Endothelial cell of umbilical vein (primary cell): ENCODE measurements around the gene GLOD5. TPM values are rescaled to one million over a fixed set of nuclear protein-coding genes. Genes with fewer than 3 reads are reported as not detected.

Experiments
- BruUV-seq: library from RNA; stranded (reverse); fragments of 400-500 nt; replicated peaks from 2 replicates; lab custom pipeline; 2021; lab: Mats Ljungman, UMichigan
- CTCF ChIA-PET: fragments of 300-600, 350-600 bp; sonication (Branson Sonifier 250); formaldehyde crosslinking; loops from one replicate; lab custom pipeline; 2021; ENCODE audit warnings: antibody characterized with exemption, inconsistent platforms; lab: Charles Lee
- POLR2A ChIA-PET: fragments of 300-600, 350-600 bp; sonication (Branson Sonifier 250); formaldehyde crosslinking; loops from one replicate; lab custom pipeline; 2021; ENCODE audit warnings: antibody characterized with exemption, inconsistent platforms; lab: Charles Lee
- DNase-seq: peaks from one replicate; pipeline ENCODE4 v3.0.0-alpha.2; 2011; ENCODE audit warnings: low read depth, low spot score
- FAIRE-seq: peaks from 2 replicates; lab custom pipeline; 2011; peaks lifted over from hg19 to GRCh38; lab: Jason Lieb, UNC
- H2AFZ ChIP-seq: 2 replicates; pipeline ENCODE4 v1.6.0; 2012; ENCODE audit warnings: low read depth, low read length, control low read depth, inconsistent platforms
- H3K27ac ChIP-seq: 2 replicates; pipeline ENCODE4 v1.5.1; 2011; ENCODE audit warnings: low read depth, mild to moderate bottlenecking, control low read depth, low read length, moderate library complexity; ENCODE audit not compliant: insufficient read depth
- H3K27me3 ChIP-seq, 2 experiments: 2 replicates each; pipeline versions ENCODE4 v1.6.0 to v1.6.1; 2011; ENCODE audit warnings: low read length in 2 of 2, mixed read lengths in 1 of 2; ENCODE audit not compliant: control insufficient read depth in 2 of 2, insufficient read depth in 2 of 2
- H3K36me3 ChIP-seq, 2 experiments: 2 replicates in 1 of 2; 3 replicates in 1 of 2; pipeline ENCODE4 v1.5.1; 2011; ENCODE audit warnings: low read length in 2 of 2, mild to moderate bottlenecking in 1 of 2, moderate library complexity in 1 of 2; ENCODE audit not compliant: control insufficient read depth in 2 of 2, insufficient read depth in 2 of 2; ENCODE audit errors: extremely low read depth in 1 of 2
- H3K4me1 ChIP-seq: 3 replicates; pipeline ENCODE4 v1.5.1; 2011; ENCODE audit warnings: mild to moderate bottlenecking, low read length; ENCODE audit not compliant: control insufficient read depth, insufficient read depth; ENCODE audit errors: extremely low read depth
- H3K4me2 ChIP-seq: 2 replicates; pipeline ENCODE4 v1.6.1; 2011; ENCODE audit warnings: low read length, control low read depth, mixed read lengths; ENCODE audit not compliant: insufficient read depth
- H3K4me3 ChIP-seq, 3 experiments: fragments of 200-600 bp in 1 of 3; sonication (generic), shearing (Covaris generic) in 1 of 3; replicated peaks in 1 of 3; 2 replicates each; pipeline ENCODE4 v1.5.1; 2011 to 2016; ENCODE audit warnings: control low read depth in 3 of 3, low read length in 3 of 3, mild to moderate bottlenecking in 2 of 3, inconsistent platforms in 1 of 3, low read depth in 1 of 3, moderate library complexity in 1 of 3; ENCODE audit not compliant: insufficient read depth in 1 of 3
- H3K79me2 ChIP-seq: 2 replicates; pipeline ENCODE4 v1.6.0; 2012; ENCODE audit warnings: low read length, inconsistent platforms; ENCODE audit not compliant: control insufficient read depth, insufficient read depth
- H3K9ac ChIP-seq: replicated peaks from 2 replicates; pipeline ENCODE3; 2011; ENCODE audit warnings: low read length, control low read depth; ENCODE audit not compliant: insufficient read depth; ENCODE audit errors: extremely low read depth
- H3K9me1 ChIP-seq: replicated peaks from 3 replicates; pipeline ENCODE4 v1.6.0; 2011; ENCODE audit warnings: mild to moderate bottlenecking, low read length; ENCODE audit not compliant: control insufficient read depth, insufficient read depth; ENCODE audit errors: extremely low read depth
- H3K9me3 ChIP-seq: replicated peaks from 2 replicates; pipeline ENCODE4 v1.5.1; 2012; ENCODE audit warnings: low read length, inconsistent platforms; ENCODE audit not compliant: control insufficient read depth, insufficient read depth
- H4K20me1 ChIP-seq: replicated peaks from 2 replicates; pipeline ENCODE3; 2011; ENCODE audit warnings: mild to moderate bottlenecking, low read length; ENCODE audit not compliant: control insufficient read depth, insufficient read depth; ENCODE audit errors: extremely low read depth
- EZH2 ChIP-seq: IDR thresholded peaks from 2 replicates; pipeline ENCODE4 v1.6.1; 2012; ENCODE audit warnings: borderline replicate concordance, low read depth, mild to moderate bottlenecking, moderate library complexity, low read length, inconsistent platforms; ENCODE audit not compliant: severe bottlenecking
- FOS ChIP-seq: IDR thresholded peaks from 2 replicates; pipeline ENCODE4 v1.6.1; 2011; ENCODE audit warnings: mild to moderate bottlenecking, low read length, moderate library complexity, borderline replicate concordance; ENCODE audit not compliant: insufficient read depth
- GATA2 ChIP-seq: IDR thresholded peaks from 2 replicates; pipeline ENCODE4 v1.7.0; 2011; ENCODE audit warnings: low read depth, mild to moderate bottlenecking, moderate library complexity, mixed read lengths, low read length; ENCODE audit not compliant: insufficient read length, insufficient read depth
- JUN ChIP-seq: IDR thresholded peaks from 2 replicates; pipeline ENCODE4 v1.6.1; 2011; ENCODE audit warnings: borderline replicate concordance, low read depth; ENCODE audit not compliant: insufficient read length, insufficient read depth
- MYC ChIP-seq: IDR thresholded peaks from one replicate; pipeline ENCODE4 v1.6.1; 2011; ENCODE audit warnings: mild to moderate bottlenecking, low read depth, low read length
- POLR2A ChIP-seq: IDR thresholded peaks from 2 replicates; pipeline ENCODE4 v1.6.1; 2012; ENCODE audit warnings: low read depth, mild to moderate bottlenecking, control low read depth, low read length
- POLR2AphosphoS5 ChIP-seq: IDR thresholded peaks from 2 replicates; pipeline ENCODE4 v1.6.1; 2012; ENCODE audit warnings: low read depth, mild to moderate bottlenecking, control low read depth, low read length, moderate library complexity; ENCODE audit not compliant: insufficient read depth
- dilution Hi-C: fragments of 300-500 bp; cut with MboI; formaldehyde crosslinking; loops from one replicate; pipeline ENCODE4 v1.15.0; 2019; ENCODE audit warnings: low sequenced_read_pairs; ENCODE audit not compliant: extremely low pct_ligation_motif_present
- intact Hi-C: fragments of 100-400 bp; cut with micrococcal nuclease; formaldehyde crosslinking; loops from one replicate; pipeline ENCODE4 v1.10.0; 2022
- polyA plus RNA-seq, 4 experiments: library from polyadenylated mRNA; depleted of rRNA in 3 of 4; stranded (reverse) in 3 of 4; unstranded in 1 of 4; fragments of >200 nt; gene quantifications; 2 replicates each; pipeline versions ENCODE4 v1.2.1 to v1.2.3, GENCODE V29; 2011 to 2012; ENCODE audit warnings: missing spikeins in 1 of 4
- total RNA-seq: library from RNA; stranded (reverse); gene quantifications from 2 replicates; pipeline ENCODE4 v1.2.3, GENCODE V29; 2021
- TF ChIP-seq, protein P1 (sequence below): IDR thresholded peaks from 2 replicates; pipeline ENCODE4 v1.6.1; 2011; ENCODE audit not compliant: insufficient read depth, insufficient read length
- TF ChIP-seq, protein P2 (sequence below), 2 donors: IDR thresholded peaks; 1 replicate in 1 of 2; 2 replicates in 1 of 2; pipeline ENCODE4 v1.5.1; 2011; ENCODE audit warnings: low read length in 2 of 2, mild to moderate bottlenecking in 2 of 2, moderate library complexity in 2 of 2, control low read depth in 1 of 2, inconsistent platforms in 1 of 2, low read depth in 1 of 2; ENCODE audit not compliant: insufficient read depth in 1 of 2; ENCODE audit errors: extremely low read depth in 1 of 2

The GLOD5 gene
- total and polyA plus RNA-seq, 2 donors (not counting 3 experiments of a cell fraction or from before 2014, with no cell fraction given): not detected

DNA sequence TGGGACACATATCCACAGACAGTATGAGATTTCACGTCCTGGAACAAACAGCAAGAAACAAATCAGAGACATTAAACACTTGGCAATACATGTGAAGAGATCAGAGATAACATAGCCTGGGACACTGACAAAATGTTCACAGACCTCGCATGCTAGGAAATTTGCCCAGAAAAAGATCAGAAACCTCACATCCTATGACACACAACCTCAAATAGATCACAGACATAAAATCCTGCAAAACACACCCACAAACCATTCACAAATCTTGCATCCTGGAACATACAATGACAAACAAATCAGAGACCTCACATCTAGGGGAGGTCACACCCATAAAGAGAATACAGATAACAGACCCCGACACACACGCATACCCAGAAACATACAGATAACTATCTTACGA, 47.0 kb upstream of the GLOD5 start:
- dilution Hi-C loops: no loop called here
- H3K9me3 ChIP-seq: no peaks in the 10 kb centered on the region
- no peak overlapping the region for H3K27ac ChIP-seq
- H3K4me1 ChIP-seq: no peaks in the 10 kb centered on the region
- no peaks in the 10 kb centered on the region for H3K79me2 ChIP-seq
- no peaks in the 10 kb centered on the region for H4K20me1 ChIP-seq
- no peaks in the 10 kb centered on the region for H3K9me1 ChIP-seq
- H2AFZ ChIP-seq: no peak overlapping the region
- ChIA-PET CTCF (no interaction called here), POLR2A (no interaction called here)
- no TSS peak for BruUV-seq
- no peak overlapping the region for H3K9ac ChIP-seq
- no peak overlapping the region for H3K4me2 ChIP-seq
- intact Hi-C loops: no loop called here
- no peak overlapping the region for H3K4me3 ChIP-seq
- peaks cover 0 to 9% of the 10 kb centered on the region in 2 experiments for H3K27me3 ChIP-seq
- no peak for FAIRE-seq
- TF ChIP-seq GATA2: no peak
- no peak for TF ChIP-seq EZH2
- TF ChIP-seq, protein P1, sequence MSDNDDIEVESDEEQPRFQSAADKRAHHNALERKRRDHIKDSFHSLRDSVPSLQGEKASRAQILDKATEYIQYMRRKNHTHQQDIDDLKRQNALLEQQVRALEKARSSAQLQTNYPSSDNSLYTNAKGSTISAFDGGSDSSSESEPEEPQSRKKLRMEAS: no peak
- no peak for TF ChIP-seq FOS
- TF ChIP-seq POLR2AphosphoS5: no peak
- no peak for TF ChIP-seq JUN
- TF ChIP-seq MYC: no peak
- no peak for DNase-seq
- no peaks in the 10 kb centered on the region for H3K36me3 ChIP-seq

DNA sequence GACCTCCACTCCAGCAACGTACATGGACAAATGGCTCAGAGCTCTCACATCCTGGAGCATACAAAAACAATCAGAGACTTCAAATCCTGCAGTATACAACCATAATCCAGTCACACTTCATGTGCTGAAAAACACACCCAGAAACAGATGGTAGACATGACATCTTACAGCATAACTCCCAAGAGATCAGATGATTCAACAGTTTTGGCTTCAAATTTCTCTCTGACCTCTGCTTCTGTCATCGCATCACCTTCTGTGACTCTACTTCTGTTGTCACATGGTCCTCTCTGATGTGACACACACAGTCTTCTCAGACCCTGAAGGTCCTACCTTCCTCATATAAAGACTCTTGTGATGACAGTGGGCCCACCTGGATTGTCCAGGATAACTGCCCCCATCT, 46.5 kb upstream of the GLOD5 start:
- no peak overlapping the region for H3K27ac ChIP-seq

More for the DNA sequence above, 46.5 kb upstream of the GLOD5 start:
- dilution Hi-C loops (no loop called here), intact Hi-C loops (no loop called here)
- TF ChIP-seq JUN (no peak), FOS (no peak), MYC (no peak), POLR2A (no peak)
- TF ChIP-seq, protein P2, sequence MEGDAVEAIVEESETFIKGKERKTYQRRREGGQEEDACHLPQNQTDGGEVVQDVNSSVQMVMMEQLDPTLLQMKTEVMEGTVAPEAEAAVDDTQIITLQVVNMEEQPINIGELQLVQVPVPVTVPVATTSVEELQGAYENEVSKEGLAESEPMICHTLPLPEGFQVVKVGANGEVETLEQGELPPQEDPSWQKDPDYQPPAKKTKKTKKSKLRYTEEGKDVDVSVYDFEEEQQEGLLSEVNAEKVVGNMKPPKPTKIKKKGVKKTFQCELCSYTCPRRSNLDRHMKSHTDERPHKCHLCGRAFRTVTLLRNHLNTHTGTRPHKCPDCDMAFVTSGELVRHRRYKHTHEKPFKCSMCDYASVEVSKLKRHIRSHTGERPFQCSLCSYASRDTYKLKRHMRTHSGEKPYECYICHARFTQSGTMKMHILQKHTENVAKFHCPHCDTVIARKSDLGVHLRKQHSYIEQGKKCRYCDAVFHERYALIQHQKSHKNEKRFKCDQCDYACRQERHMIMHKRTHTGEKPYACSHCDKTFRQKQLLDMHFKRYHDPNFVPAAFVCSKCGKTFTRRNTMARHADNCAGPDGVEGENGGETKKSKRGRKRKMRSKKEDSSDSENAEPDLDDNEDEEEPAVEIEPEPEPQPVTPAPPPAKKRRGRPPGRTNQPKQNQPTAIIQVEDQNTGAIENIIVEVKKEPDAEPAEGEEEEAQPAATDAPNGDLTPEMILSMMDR (IDR thresholded peaks at IDR 0.05; ENCODE audit: extremely low read depth in 1 of 2, insufficient read depth in 1 of 2, low read depth in 1 of 2, low read length in 2 of 2): no peak
- Histone ChIP-seq H2AFZ (no peak overlapping the region), H3K79me2 (no peaks in the 10 kb centered on the region), H3K4me3 (no peak overlapping the region), H3K27me3 (peaks cover 1 to 11% of the 10 kb centered on the region in 2 experiments), H3K36me3 (no peaks in the 10 kb centered on the region), H3K9me1 (no peaks in the 10 kb centered on the region), H3K9ac (no peak overlapping the region), H3K4me2 (no peak overlapping the region), H3K4me1 (no peaks in the 10 kb centered on the region), H3K9me3 (no peaks in the 10 kb centered on the region), H4K20me1 (no peaks in the 10 kb centered on the region)
- DNase-seq (no peak), FAIRE-seq (no peak)
- POLR2A ChIA-PET: no interaction called here
- no TSS peak for BruUV-seq
- CTCF ChIA-PET: no interaction called here
